GM12892 (cell line): ENCODE data around the gene SGIP1.

Source experiments
- POLR2A ChIP-seq: IDR thresholded peaks from 2 replicates; pipeline ENCODE4 v1.6.1; 2011; ENCODE audit warnings: low read depth, low read length, control low read depth
- TAF1 ChIP-seq: IDR thresholded peaks from 2 replicates; pipeline ENCODE4 v1.6.1; 2011; ENCODE audit warnings: low read depth, mild to moderate bottlenecking, control low read depth, low read length, borderline replicate concordance

DNA sequence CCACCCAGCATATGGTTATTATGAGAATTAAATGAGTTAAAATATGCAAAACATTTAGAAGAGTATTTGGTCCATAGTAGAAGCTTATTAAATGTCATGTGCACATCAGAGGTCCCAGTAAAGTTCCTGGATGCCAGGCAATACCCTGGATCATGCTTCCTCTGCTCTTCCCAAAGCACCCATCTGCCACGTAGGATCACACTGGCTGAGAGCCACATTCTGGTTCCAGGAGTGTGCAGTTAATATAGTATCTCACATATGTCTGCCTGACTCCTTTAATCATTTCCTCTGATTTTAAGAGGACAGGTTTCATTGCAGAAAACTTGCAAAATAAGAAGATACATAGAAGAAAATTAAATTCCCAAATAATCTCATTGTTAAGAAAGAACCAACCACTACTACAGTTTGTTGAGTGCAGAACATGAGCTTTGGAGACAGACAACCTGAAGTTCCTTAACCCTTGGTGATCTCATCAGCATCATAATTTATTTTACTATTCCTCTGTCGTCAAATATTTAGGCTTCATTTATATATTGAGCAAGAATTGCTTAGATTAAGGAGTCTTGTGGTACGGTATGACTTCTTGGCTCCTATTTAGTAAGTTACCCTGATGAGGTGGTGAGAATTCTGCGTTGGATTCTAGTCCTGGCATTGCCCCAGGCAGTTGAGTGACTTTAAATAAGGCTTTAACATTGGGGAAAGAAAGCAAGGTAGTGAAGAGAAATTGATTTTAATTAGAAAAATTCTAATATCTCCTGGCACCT lies 12.3 kb downstream of the SGIP1 start:
- TF ChIP-seq POLR2A (no peak), TAF1 (no peak)
